Hepatocyte (in vitro differentiated cells): Measurements from ENCODE around the gene ATP9B. TPM values are rescaled to one million over a fixed set of nuclear protein-coding genes. Genes with fewer than 3 reads are reported as not detected.

Experiments
- DNase-seq: peaks from one replicate; pipeline ENCODE4 v3.0.0-alpha.2; 2016; ENCODE audit warnings: low spot score
- H2AFZ ChIP-seq: fragments of 200-600 bp; sonication (generic); 2 replicates; pipeline ENCODE4 v1.6.0; 2016; ENCODE audit warnings: antibody characterized with exemption, mild to moderate bottlenecking
- H3K27ac ChIP-seq: fragments of 200-600 bp; sonication (generic); 2 replicates; pipeline ENCODE4 v1.5.1; 2016; ENCODE audit warnings: mild to moderate bottlenecking
- H3K27me3 ChIP-seq: fragments of 200-600 bp; sonication (generic); 2 replicates; pipeline ENCODE4 v1.6.1; 2016
- H3K36me3 ChIP-seq: fragments of 200-600 bp; sonication (generic); replicated peaks from 2 replicates; pipeline ENCODE4 v1.5.1; 2016; ENCODE audit warnings: low read depth; ENCODE audit not compliant: insufficient read depth
- H3K4me1 ChIP-seq: fragments of 200-600 bp; sonication (generic); 2 replicates; pipeline ENCODE4 v1.5.1; 2016; ENCODE audit warnings: mild to moderate bottlenecking, moderate library complexity; ENCODE audit not compliant: insufficient read depth
- H3K4me2 ChIP-seq: fragments of 200-600 bp; sonication (generic); 2 replicates; pipeline ENCODE4 v1.6.0; 2016
- H3K4me3 ChIP-seq: fragments of 200-600 bp; sonication (generic); 2 replicates; pipeline ENCODE4 v1.5.1; 2016; ENCODE audit warnings: mild to moderate bottlenecking
- H3K79me2 ChIP-seq: fragments of 200-600 bp; sonication (generic); 2 replicates; pipeline ENCODE4 v1.6.0; 2017; ENCODE audit warnings: mild to moderate bottlenecking
- H3K9me2 ChIP-seq: fragments of 200-600 bp; sonication (generic); replicated peaks from 2 replicates; pipeline ENCODE4 v1.6.0; 2017; ENCODE audit warnings: mild to moderate bottlenecking; ENCODE audit not compliant: insufficient read depth
- H3K9me3 ChIP-seq: fragments of 200-600 bp; sonication (generic); 2 replicates; pipeline ENCODE4 v1.5.1; 2016; ENCODE audit warnings: low read depth, mild to moderate bottlenecking
- H4K20me1 ChIP-seq: fragments of 200-600 bp; sonication (generic); 2 replicates; pipeline ENCODE4 v1.6.0; 2016; ENCODE audit warnings: mild to moderate bottlenecking; ENCODE audit not compliant: insufficient read depth, poor library complexity, severe bottlenecking
- CTCF ChIP-seq: fragments of 200-600 bp; sonication (generic); IDR thresholded peaks from 2 replicates; pipeline ENCODE4 v1.5.1; 2016; ENCODE audit warnings: antibody characterized with exemption, mild to moderate bottlenecking; ENCODE audit not compliant: poor library complexity
- EZH2 ChIP-seq: fragments of 200-600 bp; sonication (generic); IDR thresholded peaks from 2 replicates; pipeline ENCODE4 v1.6.1; 2016; ENCODE audit warnings: antibody characterized with exemption, mild to moderate bottlenecking, borderline replicate concordance
- EZH2phosphoT487 ChIP-seq: fragments of 200-600 bp; sonication (generic); IDR thresholded peaks from one replicate; pipeline ENCODE4 v1.6.1; 2018; ENCODE audit warnings: antibody characterized with exemption, mild to moderate bottlenecking, low read depth, moderate library complexity; ENCODE audit not compliant: unreplicated experiment, severe bottlenecking
- WGBS: methylation state at CpG from one replicate; pipeline ENCODE4 v1.1.6; 2016; ENCODE audit warnings: low lambda C conversion rate; ENCODE audit errors: missing lambda C conversion rate; 5-methylcytosine and 5-hydroxymethylcytosine counted together
- polyA plus RNA-seq: library from polyadenylated mRNA; unstranded; fragments of >200 nt; fragmentation: Nextera tagmentation; extraction: Ambion mirVana; gene quantifications from 2 replicates; pipeline ENCODE4 v1.2.1, GENCODE V29; 2016
- total RNA-seq: library from RNA; depleted of rRNA; stranded (reverse); fragments of >200 nt; gene quantifications from 2 replicates; pipeline ENCODE4 v1.2.3, GENCODE V29; 2014

ATP9B gene
- total and polyA plus RNA-seq, 2 experiments from 2014 or later = 14.6 to 23.8 TPM

GRCh38 chr18:79290876-79291275 is 221.7 kb downstream of the ATP9B start:
- Histone ChIP-seq H3K27me3 (no peaks in the 10 kb centered on the region), H2AFZ (no peak overlapping the region), H3K36me3 (no peaks in the 10 kb centered on the region), H3K9me3 (no peaks in the 10 kb centered on the region), H3K4me2 (no peak overlapping the region), H4K20me1 (no peaks in the 10 kb centered on the region), H3K79me2 (no peaks in the 10 kb centered on the region), H3K9me2 (no peaks in the 10 kb centered on the region), H3K4me3 (no peak overlapping the region), H3K27ac (no peak overlapping the region), H3K4me1 (no peaks in the 10 kb centered on the region)
- 95% methylated on average over 6 of the region's 6 CpGs for WGBS
- TF ChIP-seq EZH2 (no peak), CTCF (no peak), EZH2phosphoT487 (no peak)
- no peak for DNase-seq

GRCh38 chr18:79294235-79294634 is 225.0 kb downstream of the ATP9B start:
- no peak for DNase-seq
- Histone ChIP-seq H3K27ac (no peak overlapping the region), H3K4me3 (no peak overlapping the region), H2AFZ (no peak overlapping the region), H3K9me2 (no peaks in the 10 kb centered on the region), H3K9me3 (no peaks in the 10 kb centered on the region), H4K20me1 (no peaks in the 10 kb centered on the region), H3K4me1 (no peaks in the 10 kb centered on the region), H3K27me3 (no peaks in the 10 kb centered on the region), H3K36me3 (no peaks in the 10 kb centered on the region), H3K4me2 (no peak overlapping the region), H3K79me2 (no peaks in the 10 kb centered on the region)
- WGBS = 97% methylated on average over 10 of the region's 10 CpGs
- TF ChIP-seq CTCF = no peak
- TF ChIP-seq EZH2phosphoT487 = no peak
- TF ChIP-seq EZH2 = no peak

- Histone ChIP-seq H3K27ac (no peak overlapping the region), H3K27me3 (no peaks in the 10 kb centered on the region), H3K79me2 (no peaks in the 10 kb centered on the region), H3K4me2 (no peak overlapping the region), H3K36me3 (no peaks in the 10 kb centered on the region), H3K9me2 (no peaks in the 10 kb centered on the region), H3K4me3 (no peak overlapping the region), H4K20me1 (no peaks in the 10 kb centered on the region), H2AFZ (no peak overlapping the region), H3K9me3 (no peaks in the 10 kb centered on the region), H3K4me1 (no peaks in the 10 kb centered on the region)
- WGBS = 100% methylated on average over 2 of the region's 2 CpGs
- TF ChIP-seq EZH2 (no peak), EZH2phosphoT487 (no peak), CTCF (no peak)
- DNase-seq = no peak
Observed at GRCh38 chr18:79299272-79299671, 230.1 kb downstream of the ATP9B start.

GRCh38 chr18:79299711-79300110 is 230.5 kb downstream of the ATP9B start:
- TF ChIP-seq CTCF (no peak), EZH2phosphoT487 (no peak), EZH2 (no peak)
- Histone ChIP-seq H3K9me3 (no peaks in the 10 kb centered on the region), H3K27ac (no peak overlapping the region), H3K4me1 (no peaks in the 10 kb centered on the region), H3K79me2 (no peaks in the 10 kb centered on the region), H3K36me3 (no peaks in the 10 kb centered on the region), H3K4me3 (no peak overlapping the region), H2AFZ (no peak overlapping the region), H4K20me1 (no peaks in the 10 kb centered on the region), H3K27me3 (no peaks in the 10 kb centered on the region), H3K4me2 (no peak overlapping the region), H3K9me2 (no peaks in the 10 kb centered on the region)
- 98% methylated on average over 8 of the region's 8 CpGs for WGBS
- DNase-seq = no peak
